GM12878 (cell line): Measurements from ENCODE around the gene SLAMF1. TPM values are rescaled to one million over a fixed set of nuclear protein-coding genes. Genes with fewer than 3 reads are reported as not detected.

Source experiments
- ATAC-seq: fragments of 200-7000 bp; cut with Tn5 transposase; 3 replicates; pipeline ENCODE4 v1.9.1; 2020; ENCODE audit warnings: mild to moderate bottlenecking, moderate library complexity
- BruUV-seq: library from RNA; stranded (reverse); fragments of 400-500 nt; replicated peaks from 2 replicates; lab custom pipeline; 2021; lab: Mats Ljungman, UMichigan
- CTCF ChIA-PET: fragments of 300-600 bp; sonication (Branson Sonifier 250); formaldehyde crosslinking; extraction: SDS; loops from one replicate; lab custom pipeline; 2021; ENCODE audit warnings: inconsistent platforms; lab: Yijun Ruan, JAX
- POLR2A ChIA-PET: fragments of 350-600 bp; formaldehyde crosslinking; extraction: SDS; loops from one replicate; lab custom pipeline; 2021; ENCODE audit warnings: inconsistent platforms; lab: Charles Lee
- RAD21 ChIA-PET: fragments of 300-600 bp; sonication (Branson Sonifier 250); formaldehyde crosslinking; loops from one replicate; lab custom pipeline; 2023; ENCODE audit warnings: antibody characterized with exemption; ENCODE audit not compliant: unreplicated experiment; lab: Charles Lee
- SMC1A ChIA-PET: fragments of 300-600 bp; sonication (Branson Sonifier 250); formaldehyde crosslinking; loops from one replicate; lab custom pipeline; 2023; ENCODE audit not compliant: unreplicated experiment, uncharacterized antibody; lab: Charles Lee
- DNase-seq: peaks from one replicate; pipeline ENCODE4 v3.0.0-alpha.2; 2011; ENCODE audit warnings: low read depth, low spot score
- FAIRE-seq: peaks from 3 replicates; lab custom pipeline; 2011; peaks lifted over from hg19 to GRCh38; lab: Jason Lieb, UNC
- H2AFZ ChIP-seq: 2 replicates; pipeline ENCODE4 v1.6.0; 2011; ENCODE audit warnings: low read depth, low read length, control low read depth; ENCODE audit not compliant: control insufficient read depth
- H3K27ac ChIP-seq: 2 replicates; pipeline ENCODE4 v1.5.1; 2011; ENCODE audit warnings: control low read depth; ENCODE audit not compliant: control insufficient read depth, insufficient read depth
- H3K27me3 ChIP-seq, 2 experiments: replicated peaks in 1 of 2; 2 replicates each; pipeline versions ENCODE4 v1.6.0 to v1.6.1; 2011; ENCODE audit warnings: low read length in 1 of 2; ENCODE audit not compliant: control insufficient read depth in 2 of 2, insufficient read depth in 2 of 2
- H3K36me3 ChIP-seq, 2 experiments: 2 replicates each; pipeline ENCODE4 v1.5.1; 2011; ENCODE audit warnings: low read length in 1 of 2; ENCODE audit not compliant: control insufficient read depth in 2 of 2, insufficient read depth in 2 of 2
- H3K4me1 ChIP-seq: 2 replicates; pipeline ENCODE4 v1.6.1; 2011; ENCODE audit warnings: mild to moderate bottlenecking, low read length, moderate library complexity, mixed read lengths; ENCODE audit not compliant: control insufficient read depth, insufficient read depth
- H3K4me2 ChIP-seq: 2 replicates; pipeline ENCODE4 v1.6.0; 2011; ENCODE audit warnings: control low read depth; ENCODE audit not compliant: control insufficient read depth, insufficient read depth
- H3K4me3 ChIP-seq: fragments of 200-600 bp; sonication (generic); 2 replicates; pipeline ENCODE4 v1.5.1; 2016
- H3K79me2 ChIP-seq: 2 replicates; pipeline ENCODE4 v1.6.0; 2011; ENCODE audit warnings: low read length; ENCODE audit not compliant: control insufficient read depth, insufficient read depth
- H3K9ac ChIP-seq: 2 replicates; pipeline ENCODE4 v1.8.0; 2011; ENCODE audit warnings: low read length, control low read depth, mixed read lengths; ENCODE audit not compliant: control insufficient read depth, insufficient read depth
- H3K9me3 ChIP-seq: replicated peaks from 3 replicates; pipeline ENCODE4 v1.5.1; 2011; ENCODE audit warnings: mild to moderate bottlenecking, low read length; ENCODE audit not compliant: control insufficient read depth, insufficient read depth
- H4K20me1 ChIP-seq: 2 replicates; pipeline ENCODE4 v1.6.0; 2011; ENCODE audit not compliant: control insufficient read depth, insufficient read depth
- BCLAF1 ChIP-seq: fragments of 450-650 bp; IDR thresholded peaks from 2 replicates; pipeline ENCODE4 v1.6.1; 2017; ENCODE audit warnings: antibody characterized with exemption, mild to moderate bottlenecking, moderate library complexity
- CBX5 ChIP-seq: sonication (generic); IDR thresholded peaks from 2 replicates; pipeline ENCODE4 v1.6.1; 2016; ENCODE audit warnings: low read depth, moderate library complexity, mild to moderate bottlenecking, inconsistent platforms
- CREB1 ChIP-seq: IDR thresholded peaks from 2 replicates; pipeline ENCODE4 v1.6.1; 2012; ENCODE audit warnings: low read depth, mild to moderate bottlenecking, inconsistent platforms
- CTCF ChIP-seq, 3 experiments: IDR thresholded peaks in 2 of 3; conservative IDR thresholded peaks in 1 of 3; 2 replicates each; pipeline ENCODE4 v1.5.1; 2011; ENCODE audit warnings: low read depth in 3 of 3, low read length in 3 of 3, mild to moderate bottlenecking in 3 of 3, control low read depth in 2 of 3, moderate library complexity in 2 of 3, inconsistent platforms in 1 of 3, mixed read lengths in 1 of 3; ENCODE audit not compliant: control insufficient read depth in 2 of 3, insufficient read depth in 1 of 3; ENCODE audit errors: extremely low read depth in 1 of 3
- ESRRA ChIP-seq: IDR thresholded peaks from 2 replicates; pipeline ENCODE4 v1.6.1; 2012; ENCODE audit warnings: mild to moderate bottlenecking, low read length, improper control_type of control experiment
- HDAC6 ChIP-seq: fragments of 200-600 bp; sonication (generic); IDR thresholded peaks from one replicate; pipeline ENCODE4 v1.8.0; 2017; ENCODE audit warnings: antibody characterized with exemption; ENCODE audit not compliant: unreplicated experiment
- HDGF ChIP-seq: fragments of 450-650 bp; IDR thresholded peaks from 2 replicates; pipeline ENCODE4 v1.6.1; 2016; ENCODE audit warnings: antibody characterized with exemption
- JUND ChIP-seq: IDR thresholded peaks from 2 replicates; pipeline ENCODE4 v1.6.1; 2012; ENCODE audit warnings: low read depth, mild to moderate bottlenecking, low read length, improper control_type of control experiment, moderate library complexity
- NBN ChIP-seq: fragments of 450-650 bp; IDR thresholded peaks from 2 replicates; pipeline ENCODE4 v1.6.1; 2016
- NFYA ChIP-seq: IDR thresholded peaks from 2 replicates; pipeline ENCODE4 v1.6.1; 2011; ENCODE audit warnings: low read depth, mild to moderate bottlenecking, low read length, improper control_type of control experiment, borderline replicate concordance
- POLR2AphosphoS5 ChIP-seq: IDR thresholded peaks from 2 replicates; pipeline ENCODE4 v1.6.1; 2011; ENCODE audit warnings: mild to moderate bottlenecking, low read length, inconsistent platforms
- RUNX3 ChIP-seq: IDR thresholded peaks from 2 replicates; pipeline ENCODE4 v1.6.1; 2012; ENCODE audit warnings: low read length, inconsistent platforms
- SUZ12 ChIP-seq: fragments of 200-600 bp; sonication (generic); IDR thresholded peaks from one replicate; pipeline ENCODE4 v1.6.1; 2018; ENCODE audit warnings: antibody characterized with exemption, mild to moderate bottlenecking; ENCODE audit not compliant: unreplicated experiment
- TAF1 ChIP-seq: IDR thresholded peaks from 2 replicates; pipeline ENCODE4 v1.6.1; 2011; ENCODE audit warnings: mild to moderate bottlenecking, low read depth, low read length, borderline replicate concordance
- TARDBP ChIP-seq: IDR thresholded peaks from 2 replicates; pipeline ENCODE4 v1.6.1; 2016; ENCODE audit warnings: borderline replicate concordance
- TBL1XR1 ChIP-seq: IDR thresholded peaks from 2 replicates; pipeline ENCODE4 v1.6.1; 2012; ENCODE audit warnings: low read depth, low read length, improper control_type of control experiment
- ZBTB11 ChIP-seq: fragments of 450-650 bp; formaldehyde crosslinking; IDR thresholded peaks from 2 replicates; pipeline ENCODE4 v1.5.0; 2022; ENCODE audit warnings: mild to moderate bottlenecking, missing genetic modification characterization
- in situ Hi-C: fragments of 300-500 bp; cut with MboI; formaldehyde crosslinking; loops from 9 replicates; pipeline ENCODE4 v1.14.3; 2018; ENCODE audit warnings: mixed read lengths
- intact Hi-C: fragments of 100-400 bp; cut with micrococcal nuclease; formaldehyde crosslinking; loops from one replicate; pipeline ENCODE4 v1.14.2; 2022; ENCODE audit not compliant: unreplicated experiment
- polyA plus RNA-seq, 11 experiments: library from polyadenylated mRNA; depleted of rRNA in 4 of 11; unstranded in 6 of 11; stranded (reverse) in 5 of 11; fragments of >200 nt; fragmentation: Nextera tagmentation in 4 of 11; fragmentation: Illumina TruSeq in 1 of 11; extraction: Ambion mirVana in 4 of 11; extraction: Trizol in 1 of 11; gene quantifications; 1 replicate in 1 of 11; 2 replicates in 10 of 11; pipeline versions ENCODE4 v1.2.1 to v1.2.3, GENCODE V29; 2011 to 2016; ENCODE audit warnings: inconsistent platforms in 2 of 11, missing spikeins in 2 of 11, low read depth in 1 of 11
- total RNA-seq, 4 experiments: library from RNA; depleted of rRNA in 3 of 4; stranded (reverse); fragments of >200 nt in 3 of 4; fragmentation: Illumina TruSeq in 1 of 4; extraction: Trizol in 1 of 4; gene quantifications; 2 replicates each; pipeline versions ENCODE4 v1.2.1 to v1.2.3, GENCODE V29; 2013 to 2021

Gene SLAMF1
- total and polyA plus RNA-seq, 10 of the 15 experiments (the other 5 are each of a cell fraction or from before 2014, with no cell fraction given) = 87.3 to 260 (median 131) TPM

GRCh38 chr1:160560806-160561205 is 86.0 kb downstream of the SLAMF1 start:
- H3K27ac ChIP-seq = no peak overlapping the region
- intact Hi-C loops = no loop called here
- TF ChIP-seq CREB1 = no peak
- no peak for TF ChIP-seq NFYA
- no peak for TF ChIP-seq TBL1XR1
- no peak for TF ChIP-seq ESRRA
- no peak for TF ChIP-seq NBN
- TF ChIP-seq SUZ12 = no peak
- no peak for TF ChIP-seq CBX5
- TF ChIP-seq JUND = no peak
- TF ChIP-seq ZBTB11 = no peak
- no peak for TF ChIP-seq BCLAF1
- TF ChIP-seq HDAC6 = no peak
- TF ChIP-seq HDGF = no peak
- TF ChIP-seq TAF1 = no peak
- TF ChIP-seq RUNX3 = no peak
- TF ChIP-seq TARDBP = no peak
- no peak for TF ChIP-seq CTCF (IDR thresholded peaks at IDR 0.05 in 2 of 3, conservative IDR thresholded peaks at IDR 0.05 in 1 of 3; ENCODE audit: control insufficient read depth in 2 of 3, extremely low read depth in 1 of 3, insufficient read depth in 1 of 3, low read depth in 3 of 3, low read length in 3 of 3)
- TF ChIP-seq POLR2AphosphoS5 = no peak

More at GRCh38 chr1:160560806-160561205, 86.0 kb downstream of the SLAMF1 start:
- ChIA-PET SMC1A (interaction anchor here (1.2 to 30.0 kb wide), 6 partner anchors 7 to 131 kb away, joined by 3 to 735 read pairs (median 16); partner anchors contain the start of gene CD84), CTCF (interaction anchor here (1.0 to 3.2 kb wide), 7 partner anchors 8 to 44 kb away, joined by 3 to 12 read pairs (median 4); no protein-coding TSS in a partner anchor), POLR2A (interaction anchor here (1.2 to 2.5 kb wide), 5 partner anchors 8 to 46 kb away, joined by 3 to 14 read pairs (median 4); no protein-coding TSS in a partner anchor), RAD21 (interaction anchor here (1.1 to 4.3 kb wide), 4 partner anchors 7 to 44 kb away, joined by 3 to 12 read pairs (median 6); no protein-coding TSS in a partner anchor)
- H3K4me1 ChIP-seq = no peaks in the 10 kb centered on the region; the same call in 1 of the 2 replicates
- H3K9me3 ChIP-seq = peaks cover 10% of the 10 kb centered on the region; the same call in 2 of the 3 replicates
- H4K20me1 ChIP-seq = no peaks in the 10 kb centered on the region
- in situ Hi-C loops = no loop called here
- BruUV-seq = no TSS peak
- no peak overlapping the region for H3K9ac ChIP-seq
- no peak overlapping the region for H3K4me2 ChIP-seq
- ATAC-seq (no peak), DNase-seq (no peak), FAIRE-seq (no peak)
- no peak overlapping the region for H2AFZ ChIP-seq
- H3K27me3 ChIP-seq = no peaks in the 10 kb centered on the region
- H3K4me3 ChIP-seq = no peak overlapping the region
- H3K79me2 ChIP-seq = peaks cover 8% of the 10 kb centered on the region
- H3K36me3 ChIP-seq = no peaks in the 10 kb centered on the region
